ENCODE results near the gene OTC. TPM values are rescaled to one million over a fixed set of nuclear protein-coding genes. Genes with fewer than 3 reads are reported as not detected.

The OTC gene
- total RNA-seq, 1 donor from 2014 or later, result not detected

GRCh38 chrX:38357747-38358673, 5.6 kb downstream of the OTC start:
- no peak for DNase-seq (ENCODE audit: low spot score)

- peak; percentile 24 for DNase-seq (ENCODE audit: low spot score)
These were observed 10.6 kb downstream of the OTC start for GRCh38 chrX:38363046-38363445.

GRCh38 chrX:38365954-38366353, 13.6 kb downstream of the OTC start:
- no peak for DNase-seq (ENCODE audit: low spot score)

GRCh38 chrX:38368774-38369173, 16.4 kb downstream of the OTC start:
- DNase-seq (ENCODE audit: low spot score), result no peak

DNA sequence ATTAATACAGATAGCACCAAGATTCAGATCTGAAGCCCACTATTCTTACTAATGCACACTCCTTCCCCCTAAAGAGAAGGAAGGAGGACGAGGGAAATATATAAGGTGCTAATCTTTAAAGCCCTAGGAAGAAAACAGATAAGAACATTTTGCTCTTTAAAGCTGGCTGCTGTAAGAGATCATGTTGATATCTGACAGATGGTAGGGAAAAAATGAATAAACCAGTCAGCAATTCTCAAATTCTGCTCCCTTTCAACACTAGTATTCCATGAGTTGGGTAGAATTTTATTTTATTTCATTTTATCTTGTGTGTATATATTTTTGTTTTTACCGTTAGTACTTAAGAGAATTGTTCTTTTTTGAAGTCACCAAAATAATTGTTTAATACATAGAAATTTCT, 19.2 kb downstream of the OTC start:
- DNase-seq (ENCODE audit: low spot score), result peak; percentile 17

- no peak for DNase-seq (ENCODE audit: low spot score)
These were observed 22.0 kb downstream of the OTC start for GRCh38 chrX:38374431-38374830.

GRCh38 chrX:38375891-38376290, 23.5 kb downstream of the OTC start:
- no peak for DNase-seq (ENCODE audit: low spot score)

DNA sequence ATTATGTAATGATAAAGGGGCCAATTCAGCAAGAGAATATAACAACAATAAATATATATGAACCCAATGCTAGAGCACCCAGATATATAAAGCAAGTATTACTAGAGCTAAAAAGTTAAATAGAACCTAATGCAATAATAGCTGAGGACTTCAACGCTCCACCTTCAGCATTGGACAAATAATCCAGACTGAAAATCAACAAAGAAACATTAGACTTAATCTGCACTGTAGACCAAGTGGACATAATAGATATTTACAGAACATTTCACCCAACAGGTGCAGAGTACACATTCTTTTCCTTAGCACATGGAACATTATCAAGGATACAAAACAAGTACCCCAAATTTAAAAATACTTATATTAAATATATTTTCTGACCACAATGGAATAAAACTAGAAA, 24.3 kb downstream of the OTC start:
- DNase-seq (ENCODE audit: low spot score), result no peak

- DNase-seq (ENCODE audit: low spot score), result no peak
These were observed 26.7 kb downstream of the OTC start for GRCh38 chrX:38379088-38379487.

DNA sequence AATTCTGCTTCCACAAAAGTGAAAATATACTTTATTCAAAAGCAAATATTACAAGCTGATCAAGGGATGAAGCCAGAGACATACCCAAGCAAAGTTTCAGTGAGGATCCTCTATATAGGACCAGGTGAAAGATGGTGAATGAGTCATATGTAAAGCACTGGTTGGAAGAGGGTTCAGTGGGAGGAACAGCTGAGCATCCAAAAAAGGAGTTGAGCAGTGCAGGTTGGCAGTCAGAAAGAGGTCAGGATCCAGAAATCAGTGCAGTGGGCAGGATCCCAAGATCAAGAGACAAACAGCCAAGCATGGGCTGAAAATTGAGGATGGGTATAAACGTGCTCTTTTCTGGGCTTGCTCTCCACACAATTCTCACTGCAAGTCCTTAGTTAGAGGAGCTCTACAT, 30.3 kb downstream of the OTC start:
- no peak for DNase-seq (ENCODE audit: low spot score)

DNA sequence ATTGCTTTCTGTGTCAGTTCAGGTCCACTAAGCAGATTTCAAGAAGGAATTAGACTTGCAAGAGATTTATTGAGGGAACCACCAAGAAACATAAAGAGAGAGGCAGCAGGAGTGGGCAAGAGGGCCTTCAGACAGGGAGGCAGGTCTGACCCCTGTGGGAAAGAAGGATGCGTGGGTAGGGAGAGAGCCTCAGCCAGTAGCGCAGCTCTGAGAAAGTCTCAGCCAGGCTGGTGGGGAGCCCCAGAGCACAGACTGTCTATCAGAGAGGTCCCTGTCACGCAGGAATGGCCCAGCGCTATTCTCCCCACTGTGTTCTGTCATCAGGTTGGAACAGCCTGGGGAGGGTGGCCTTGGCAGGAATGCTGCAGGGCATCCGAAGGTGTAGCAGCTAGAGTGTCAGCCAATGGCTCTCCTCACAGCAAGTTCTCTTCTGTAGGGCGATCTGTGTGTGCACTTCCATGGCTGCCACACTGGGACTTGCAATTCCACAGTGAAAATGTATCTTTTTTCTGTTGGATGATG, 48.0 kb downstream of the OTC start:
- DNase-seq (ENCODE audit: low spot score), result no peak

DNA sequence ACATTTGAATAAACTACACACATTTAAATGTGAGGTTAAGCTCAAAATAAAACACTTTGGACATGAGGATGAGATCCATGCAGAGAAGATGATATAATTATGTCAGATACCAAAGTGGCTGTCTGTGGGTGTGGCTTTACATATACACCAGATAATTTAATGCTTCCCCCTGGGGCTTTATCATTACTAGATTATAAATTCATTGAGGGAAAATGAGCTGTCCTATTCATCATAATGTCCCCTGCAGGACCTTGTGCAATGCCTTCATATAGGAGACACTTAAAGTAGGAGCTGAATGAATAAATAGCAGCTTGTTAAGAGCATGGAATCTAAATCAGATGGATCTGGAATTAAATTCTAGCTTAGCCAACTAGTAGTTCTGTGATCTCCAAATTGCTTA, 49.7 kb downstream of the OTC start:
- no peak for DNase-seq (ENCODE audit: low spot score)

GRCh38 chrX:38403834-38404233, 51.4 kb downstream of the OTC start:
- no peak for DNase-seq (ENCODE audit: low spot score)

DNA sequence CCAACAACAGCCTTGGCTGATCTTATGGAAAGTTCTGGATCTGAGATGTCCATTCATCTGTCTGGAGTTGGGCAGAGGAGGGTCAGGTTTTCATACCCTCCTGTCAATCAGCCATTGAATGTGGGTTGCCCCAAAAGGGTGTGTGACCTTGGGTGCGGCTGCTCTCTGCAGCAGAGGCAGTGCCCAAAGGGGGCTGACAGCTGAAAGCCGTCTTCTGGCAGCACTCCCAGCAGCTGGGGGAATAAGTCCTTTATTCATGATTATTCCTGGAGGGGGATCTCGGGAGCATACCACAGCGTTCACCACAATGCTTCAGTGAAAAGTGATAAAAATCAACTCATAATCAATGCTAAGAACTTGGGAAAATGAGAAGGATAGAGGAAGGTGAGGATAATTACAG, 54.7 kb downstream of the OTC start:
- DNase-seq (ENCODE audit: low spot score), result no peak

GRCh38 chrX:38409289-38409688, 56.9 kb downstream of the OTC start:
- DNase-seq (ENCODE audit: low spot score), result no peak

DNA sequence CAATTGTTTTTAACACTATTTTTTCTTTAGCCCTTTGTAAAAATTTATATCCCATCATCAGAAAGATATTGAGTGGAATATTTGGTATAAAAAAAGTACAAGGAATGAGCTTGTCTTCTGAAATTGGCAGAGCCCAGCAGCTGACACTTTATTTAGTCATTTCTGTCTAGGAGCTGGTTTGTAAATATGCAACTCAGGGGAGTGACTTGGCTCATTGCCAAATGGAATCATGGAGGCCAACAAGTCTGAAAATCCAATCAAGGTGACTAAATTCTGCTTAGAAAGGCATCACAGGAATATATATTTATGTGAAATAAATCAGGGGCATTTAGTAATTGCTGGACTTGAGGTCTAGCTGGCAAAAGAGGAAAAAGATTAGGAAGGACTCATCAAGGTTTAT, 74.4 kb downstream of the OTC start:
- DNase-seq (ENCODE audit: low spot score), result peak; percentile 4

DNA sequence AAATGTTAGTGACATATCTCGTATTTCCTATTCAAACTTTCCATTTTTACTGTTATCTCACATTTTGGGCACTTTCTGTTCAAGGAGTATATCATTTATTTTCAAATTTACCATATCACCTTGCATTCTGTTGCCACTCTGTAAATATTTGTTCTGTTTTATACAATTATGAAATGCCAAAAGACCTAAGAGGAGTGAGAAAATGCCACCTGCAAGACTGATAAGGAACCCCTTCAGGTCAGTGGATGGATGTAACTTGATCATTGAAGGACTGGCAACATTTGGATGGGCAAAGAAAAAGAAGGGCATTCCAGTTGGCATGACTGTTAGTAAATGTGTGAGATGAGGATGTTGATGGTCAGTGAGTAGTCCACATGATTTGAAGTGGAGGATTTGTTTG, 79.1 kb downstream of the OTC start:
- DNase-seq (ENCODE audit: low spot score), result no peak

- no peak for DNase-seq (ENCODE audit: low spot score)
These were observed 82.7 kb downstream of the OTC start for GRCh38 chrX:38435130-38435529.

DNA sequence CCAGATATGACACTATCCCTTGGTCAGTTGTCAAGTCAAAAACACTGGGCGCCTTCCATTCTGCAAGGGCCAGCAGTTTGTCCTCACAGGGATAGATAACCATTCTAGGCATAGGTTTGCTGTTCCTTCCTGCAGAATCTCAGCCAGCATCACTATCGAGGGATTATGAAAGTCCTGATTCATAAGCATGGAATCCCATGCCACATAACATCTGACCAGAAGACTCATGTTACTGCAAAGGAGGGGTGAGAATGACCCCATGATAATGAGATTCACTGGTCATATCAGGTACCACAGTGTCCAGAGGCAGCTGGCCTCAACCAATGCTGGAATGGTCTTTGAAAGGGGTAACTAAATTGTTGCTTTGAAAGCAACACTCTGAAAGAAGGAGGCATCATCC, 84.7 kb downstream of the OTC start:
- DNase-seq (ENCODE audit: low spot score), result peak; percentile 1

DNA sequence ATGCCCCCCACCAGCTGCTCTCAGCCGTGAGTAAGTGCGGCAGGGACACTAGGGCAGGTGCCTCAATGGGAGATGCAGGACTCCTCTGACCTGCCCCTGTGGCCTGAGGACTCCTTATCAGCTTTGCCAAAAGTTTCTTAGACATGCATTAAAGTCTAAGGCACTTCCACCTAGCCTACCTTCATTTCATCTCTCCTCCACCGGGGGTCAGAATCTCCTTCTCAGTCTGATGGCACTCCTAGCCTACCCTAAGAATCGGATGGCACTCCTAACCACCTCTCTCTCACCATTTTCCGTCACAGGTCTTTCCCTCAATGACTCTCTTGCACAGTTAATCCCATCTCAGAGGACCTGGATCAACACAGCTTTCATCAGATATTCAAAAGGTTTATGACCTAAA, 85.9 kb downstream of the OTC start:
- DNase-seq (ENCODE audit: low spot score), result no peak

- DNase-seq (ENCODE audit: low spot score), result no peak
These were observed 100.2 kb downstream of the OTC start for GRCh38 chrX:38452603-38453002.

DNA sequence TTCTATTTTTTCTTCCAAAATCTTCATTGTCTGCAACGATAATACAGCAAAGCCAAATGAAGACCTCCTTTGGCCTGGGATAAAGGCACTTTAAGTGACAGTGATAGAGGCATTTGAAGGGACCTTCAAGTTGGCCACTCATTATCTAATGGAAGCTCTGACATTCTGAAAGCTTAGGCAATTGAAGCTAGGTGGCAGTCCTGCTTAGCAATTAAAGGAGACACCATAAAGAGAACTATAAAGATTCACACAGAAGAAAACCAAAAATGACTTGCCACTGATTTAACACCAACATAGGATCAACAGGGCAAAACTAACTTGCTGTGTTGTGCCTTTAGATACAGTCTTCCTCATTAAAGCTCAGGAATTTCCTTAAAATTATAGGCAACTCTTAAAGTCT, 105.7 kb downstream of the OTC start:
- peak; percentile 3 for DNase-seq (ENCODE audit: low spot score)

GRCh38 chrX:38462257-38462656, 109.9 kb downstream of the OTC start:
- DNase-seq (ENCODE audit: low spot score), result no peak

Measured in umbilical cord (tissue), 2 donors.